GM12878 (cell line): ENCODE measurements around the gene CFAP92.

Experiments used
- MTA3 ChIP-seq: IDR thresholded peaks from 2 replicates; pipeline ENCODE4 v1.6.1; 2012; ENCODE audit warnings: low read length, inconsistent platforms, borderline replicate concordance
- MYC ChIP-seq: IDR thresholded peaks from 2 replicates; pipeline ENCODE4 v1.6.1; 2011; ENCODE audit warnings: mild to moderate bottlenecking, low read length, moderate library complexity, inconsistent platforms; ENCODE audit not compliant: insufficient read depth, insufficient replicate concordance, insufficient read length, severe bottlenecking

DNA sequence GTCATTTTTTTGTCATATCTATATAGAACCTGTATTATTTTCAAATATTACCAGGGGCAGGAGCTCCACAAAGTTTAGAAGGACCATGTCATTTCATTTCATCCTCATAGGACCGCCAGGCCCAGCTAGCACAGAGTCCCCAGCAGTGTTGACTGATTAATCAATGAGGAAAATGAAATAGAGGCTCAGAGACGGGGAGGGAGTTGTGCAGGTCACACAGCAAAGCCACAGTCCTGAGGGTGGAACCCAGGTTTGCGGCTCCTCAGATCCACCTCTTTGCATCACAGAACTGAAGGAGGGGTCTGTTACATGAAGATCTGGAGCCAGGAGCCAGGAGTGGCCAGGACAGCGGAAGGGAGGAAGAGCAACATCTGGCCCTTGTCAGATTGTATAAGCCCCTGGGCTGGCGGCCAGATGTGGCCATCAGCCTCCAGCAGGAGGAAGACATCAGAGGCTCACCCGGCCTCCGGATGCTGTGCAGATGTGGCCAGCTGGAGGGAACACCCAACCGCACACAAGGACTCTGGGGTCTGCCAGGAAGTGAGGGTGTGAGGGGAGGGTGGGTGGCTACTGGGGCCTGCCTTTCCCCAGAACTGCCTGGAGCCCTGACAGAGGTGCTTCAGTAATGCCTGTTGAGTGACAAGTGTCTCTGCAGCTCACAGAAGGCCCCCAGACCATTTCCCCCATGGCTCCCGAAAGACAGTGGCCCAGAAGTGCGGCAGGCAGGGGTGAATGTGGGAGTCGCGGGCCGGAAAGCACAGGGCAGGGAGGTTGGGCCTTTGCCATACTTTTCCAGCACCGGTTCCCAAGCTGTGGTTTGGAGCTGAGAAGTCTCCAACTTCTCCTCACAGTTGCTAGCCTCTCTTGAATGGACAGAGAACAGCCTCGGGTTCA, 28.5 kb upstream of the CFAP92 start:
- TF ChIP-seq MYC (no peak), MTA3 (no peak)
